GM12878 (cell line): ENCODE data around the gene CSNK1G2. TPM values are rescaled to one million over a fixed set of nuclear protein-coding genes. Genes with fewer than 3 reads are reported as not detected.
A peak's percentile ranks its signal among the peaks of the same experiment; 100 is the strongest.

Experiments
- ATF7 ChIP-seq: fragments of 450-650 bp; IDR thresholded peaks from 2 replicates; pipeline ENCODE4 v1.6.1; 2016; ENCODE audit warnings: low read depth, mild to moderate bottlenecking
- BMI1 ChIP-seq: fragments of 450-650 bp; IDR thresholded peaks from 2 replicates; pipeline ENCODE4 v1.6.1; 2016; ENCODE audit warnings: mild to moderate bottlenecking, moderate library complexity, borderline replicate concordance
- CBFB ChIP-seq: IDR thresholded peaks from 2 replicates; pipeline ENCODE4 v1.6.1; 2016; ENCODE audit warnings: antibody characterized with exemption, low read depth
- CBX5 ChIP-seq: sonication (generic); IDR thresholded peaks from 2 replicates; pipeline ENCODE4 v1.6.1; 2016; ENCODE audit warnings: low read depth, moderate library complexity, mild to moderate bottlenecking, inconsistent platforms
- CEBPB ChIP-seq, 2 experiments: fragments of 150-350 bp in 1 of 2; IDR thresholded peaks; 2 replicates each; pipeline ENCODE4 v1.6.1; 2012 to 2014; ENCODE audit warnings: low read depth in 2 of 2, low read length in 2 of 2, borderline replicate concordance in 1 of 2, inconsistent platforms in 1 of 2
- CHD2 ChIP-seq: IDR thresholded peaks from 2 replicates; pipeline ENCODE4 v1.6.1; 2011; ENCODE audit warnings: low read depth, low read length, improper control_type of control experiment, borderline replicate concordance
- CREB1 ChIP-seq: IDR thresholded peaks from 2 replicates; pipeline ENCODE4 v1.6.1; 2012; ENCODE audit warnings: low read depth, mild to moderate bottlenecking, inconsistent platforms
- ETV6 ChIP-seq, 2 experiments: fragments of 450-650 bp in 1 of 2; IDR thresholded peaks in 1 of 2; conservative IDR thresholded peaks in 1 of 2; 2 replicates each; pipeline ENCODE4 v1.6.1; 2014; ENCODE audit warnings: antibody characterized with exemption in 1 of 2, borderline replicate concordance in 1 of 2, low read depth in 1 of 2, mild to moderate bottlenecking in 1 of 2, moderate library complexity in 1 of 2
- HDAC2 ChIP-seq: fragments of 200-600 bp; sonication (generic); IDR thresholded peaks from 2 replicates; pipeline ENCODE4 v1.6.1; 2017
- HDGF ChIP-seq: fragments of 450-650 bp; IDR thresholded peaks from 2 replicates; pipeline ENCODE4 v1.6.1; 2016; ENCODE audit warnings: antibody characterized with exemption
- MEF2A ChIP-seq: IDR thresholded peaks from 2 replicates; pipeline ENCODE4 v1.6.1; 2011; ENCODE audit warnings: low read depth, mild to moderate bottlenecking, low read length, moderate library complexity; ENCODE audit not compliant: insufficient read depth
- MTA2 ChIP-seq: fragments of 450-650 bp; IDR thresholded peaks from 2 replicates; pipeline ENCODE4 v1.6.1; 2016; ENCODE audit warnings: low read depth, mild to moderate bottlenecking, moderate library complexity
- MXI1 ChIP-seq: fragments of 150-350 bp; IDR thresholded peaks from 2 replicates; pipeline ENCODE4 v1.6.1; 2011; ENCODE audit warnings: low read depth, mild to moderate bottlenecking, inconsistent platforms, low read length, improper control_type of control experiment
- NRF1 ChIP-seq: conservative IDR thresholded peaks from 2 replicates; pipeline ENCODE4 v1.6.1; 2011; ENCODE audit warnings: mild to moderate bottlenecking, low read depth, low read length, improper control_type of control experiment
- PAX8 ChIP-seq: fragments of 450-650 bp; IDR thresholded peaks from 2 replicates; pipeline ENCODE4 v1.6.1; 2017; ENCODE audit warnings: mild to moderate bottlenecking, moderate library complexity
- POLR2AphosphoS5 ChIP-seq: IDR thresholded peaks from 2 replicates; pipeline ENCODE4 v1.6.1; 2011; ENCODE audit warnings: mild to moderate bottlenecking, low read length, inconsistent platforms
- RFX5 ChIP-seq: IDR thresholded peaks from 2 replicates; pipeline ENCODE4 v1.6.1; 2011; ENCODE audit warnings: low read depth, low read length, improper control_type of control experiment
- SMAD1 ChIP-seq: fragments of 450-650 bp; IDR thresholded peaks from 2 replicates; pipeline ENCODE4 v1.6.1; 2018; ENCODE audit warnings: mild to moderate bottlenecking, low read depth; ENCODE audit not compliant: partially characterized antibody
- SMAD5 ChIP-seq: IDR thresholded peaks from 2 replicates; pipeline ENCODE4 v1.6.1; 2016; ENCODE audit warnings: antibody characterized with exemption, low read depth
- STAT3 ChIP-seq: IDR thresholded peaks from 2 replicates; pipeline ENCODE4 v1.6.1; 2011; ENCODE audit warnings: low read depth, low read length, improper control_type of control experiment
- ZNF217 ChIP-seq: fragments of 450-650 bp; IDR thresholded peaks from 2 replicates; pipeline ENCODE4 v1.6.1; 2017; ENCODE audit warnings: antibody characterized with exemption, mild to moderate bottlenecking
- ZNF274 ChIP-seq: IDR thresholded peaks from one replicate; pipeline ENCODE4 v1.8.0; 2011; ENCODE audit not compliant: insufficient read length, insufficient read depth
- ZSCAN29 ChIP-seq: fragments of 450-650 bp; IDR thresholded peaks from 2 replicates; pipeline ENCODE4 v1.6.1; 2017; ENCODE audit warnings: mild to moderate bottlenecking, moderate library complexity
- ZZZ3 ChIP-seq: IDR thresholded peaks from 2 replicates; pipeline ENCODE4 v1.6.1; 2011; ENCODE audit warnings: low read depth; ENCODE audit not compliant: control insufficient read depth, insufficient read length
- polyA plus RNA-seq, 11 experiments: library from polyadenylated mRNA; depleted of rRNA in 4 of 11; unstranded in 6 of 11; stranded (reverse) in 5 of 11; fragments of >200 nt; fragmentation: Nextera tagmentation in 4 of 11; fragmentation: Illumina TruSeq in 1 of 11; extraction: Ambion mirVana in 4 of 11; extraction: Trizol in 1 of 11; gene quantifications; 1 replicate in 1 of 11; 2 replicates in 10 of 11; pipeline versions ENCODE4 v1.2.1 to v1.2.3, GENCODE V29; 2011 to 2016; ENCODE audit warnings: inconsistent platforms in 2 of 11, missing spikeins in 2 of 11, low read depth in 1 of 11
- total RNA-seq, 4 experiments: library from RNA; depleted of rRNA in 3 of 4; stranded (reverse); fragments of >200 nt in 3 of 4; fragmentation: Illumina TruSeq in 1 of 4; extraction: Trizol in 1 of 4; gene quantifications; 2 replicates each; pipeline versions ENCODE4 v1.2.1 to v1.2.3, GENCODE V29; 2013 to 2021
- TF ChIP-seq, protein P1 (sequence below): fragments of 450-650 bp; IDR thresholded peaks from 2 replicates; pipeline ENCODE4 v1.6.1; 2018; ENCODE audit warnings: borderline replicate concordance, mild to moderate bottlenecking; ENCODE audit not compliant: partially characterized antibody
- TF ChIP-seq, protein P2 (sequence below): IDR thresholded peaks from 2 replicates; pipeline ENCODE4 v1.6.1; 2012; ENCODE audit warnings: low read depth, low read length, improper control_type of control experiment
- TF ChIP-seq, protein P3 (sequence below): fragments of 450-650 bp; formaldehyde crosslinking; IDR thresholded peaks from 2 replicates; pipeline ENCODE4 v1.4.0; 2020; ENCODE audit warnings: mild to moderate bottlenecking, moderate library complexity

Gene CSNK1G2
- total and polyA plus RNA-seq, 10 of the 15 experiments (the other 5 are each of a cell fraction or from before 2014, with no cell fraction given) = 0.64 to 109 (median 25.0) TPM

DNA sequence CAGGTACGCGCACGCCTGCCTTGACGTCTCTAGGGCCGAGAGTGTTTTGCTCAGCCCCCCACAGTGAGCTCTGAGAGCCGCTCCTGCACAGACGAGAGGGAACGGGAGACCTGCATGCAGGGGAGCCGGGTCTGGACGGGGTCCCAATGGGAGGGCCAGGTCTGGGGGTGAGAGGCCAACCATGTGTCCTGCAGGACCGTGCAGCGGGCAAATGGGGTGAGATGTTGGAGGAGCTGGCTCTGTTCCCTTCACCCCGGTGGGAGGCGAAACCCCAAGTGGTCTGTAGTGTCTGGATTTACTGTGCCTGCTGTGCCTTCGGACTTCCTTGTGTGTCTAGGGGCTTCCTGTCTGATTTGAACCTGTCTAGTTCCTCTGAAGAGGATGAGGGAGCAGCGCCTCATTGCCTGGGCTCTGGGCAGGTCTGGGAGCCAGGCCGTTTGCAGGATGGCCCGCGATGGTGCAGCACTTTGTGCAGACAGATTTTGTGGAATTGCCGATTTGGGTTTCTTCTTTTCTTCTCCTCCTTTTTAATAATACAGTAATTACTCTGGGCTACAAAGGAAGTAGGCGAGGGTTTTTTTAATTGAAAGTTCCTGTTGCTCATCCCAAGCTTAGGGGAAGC is 2.1 kb downstream of the CSNK1G2 start (continued):
- TF ChIP-seq, protein P1, sequence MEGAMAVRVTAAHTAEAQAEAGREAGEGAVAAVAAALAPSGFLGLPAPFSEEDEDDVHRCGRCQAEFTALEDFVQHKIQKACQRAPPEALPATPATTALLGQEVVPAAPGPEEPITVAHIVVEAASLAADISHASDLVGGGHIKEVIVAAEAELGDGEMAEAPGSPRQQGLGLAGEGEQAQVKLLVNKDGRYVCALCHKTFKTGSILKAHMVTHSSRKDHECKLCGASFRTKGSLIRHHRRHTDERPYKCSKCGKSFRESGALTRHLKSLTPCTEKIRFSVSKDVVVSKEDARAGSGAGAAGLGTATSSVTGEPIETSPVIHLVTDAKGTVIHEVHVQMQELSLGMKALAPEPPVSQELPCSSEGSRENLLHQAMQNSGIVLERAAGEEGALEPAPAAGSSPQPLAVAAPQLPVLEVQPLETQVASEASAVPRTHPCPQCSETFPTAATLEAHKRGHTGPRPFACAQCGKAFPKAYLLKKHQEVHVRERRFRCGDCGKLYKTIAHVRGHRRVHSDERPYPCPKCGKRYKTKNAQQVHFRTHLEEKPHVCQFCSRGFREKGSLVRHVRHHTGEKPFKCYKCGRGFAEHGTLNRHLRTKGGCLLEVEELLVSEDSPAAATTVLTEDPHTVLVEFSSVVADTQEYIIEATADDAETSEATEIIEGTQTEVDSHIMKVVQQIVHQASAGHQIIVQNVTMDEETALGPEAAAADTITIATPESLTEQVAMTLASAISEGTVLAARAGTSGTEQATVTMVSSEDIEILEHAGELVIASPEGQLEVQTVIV = no peak
- no peak for TF ChIP-seq POLR2AphosphoS5
- no peak for TF ChIP-seq MEF2A
- no peak for TF ChIP-seq STAT3
- TF ChIP-seq CBX5 = no peak
- TF ChIP-seq, protein P2, sequence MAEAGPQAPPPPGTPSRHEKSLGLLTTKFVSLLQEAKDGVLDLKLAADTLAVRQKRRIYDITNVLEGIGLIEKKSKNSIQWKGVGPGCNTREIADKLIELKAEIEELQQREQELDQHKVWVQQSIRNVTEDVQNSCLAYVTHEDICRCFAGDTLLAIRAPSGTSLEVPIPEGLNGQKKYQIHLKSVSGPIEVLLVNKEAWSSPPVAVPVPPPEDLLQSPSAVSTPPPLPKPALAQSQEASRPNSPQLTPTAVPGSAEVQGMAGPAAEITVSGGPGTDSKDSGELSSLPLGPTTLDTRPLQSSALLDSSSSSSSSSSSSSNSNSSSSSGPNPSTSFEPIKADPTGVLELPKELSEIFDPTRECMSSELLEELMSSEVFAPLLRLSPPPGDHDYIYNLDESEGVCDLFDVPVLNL = no peak
- TF ChIP-seq, protein P3, sequence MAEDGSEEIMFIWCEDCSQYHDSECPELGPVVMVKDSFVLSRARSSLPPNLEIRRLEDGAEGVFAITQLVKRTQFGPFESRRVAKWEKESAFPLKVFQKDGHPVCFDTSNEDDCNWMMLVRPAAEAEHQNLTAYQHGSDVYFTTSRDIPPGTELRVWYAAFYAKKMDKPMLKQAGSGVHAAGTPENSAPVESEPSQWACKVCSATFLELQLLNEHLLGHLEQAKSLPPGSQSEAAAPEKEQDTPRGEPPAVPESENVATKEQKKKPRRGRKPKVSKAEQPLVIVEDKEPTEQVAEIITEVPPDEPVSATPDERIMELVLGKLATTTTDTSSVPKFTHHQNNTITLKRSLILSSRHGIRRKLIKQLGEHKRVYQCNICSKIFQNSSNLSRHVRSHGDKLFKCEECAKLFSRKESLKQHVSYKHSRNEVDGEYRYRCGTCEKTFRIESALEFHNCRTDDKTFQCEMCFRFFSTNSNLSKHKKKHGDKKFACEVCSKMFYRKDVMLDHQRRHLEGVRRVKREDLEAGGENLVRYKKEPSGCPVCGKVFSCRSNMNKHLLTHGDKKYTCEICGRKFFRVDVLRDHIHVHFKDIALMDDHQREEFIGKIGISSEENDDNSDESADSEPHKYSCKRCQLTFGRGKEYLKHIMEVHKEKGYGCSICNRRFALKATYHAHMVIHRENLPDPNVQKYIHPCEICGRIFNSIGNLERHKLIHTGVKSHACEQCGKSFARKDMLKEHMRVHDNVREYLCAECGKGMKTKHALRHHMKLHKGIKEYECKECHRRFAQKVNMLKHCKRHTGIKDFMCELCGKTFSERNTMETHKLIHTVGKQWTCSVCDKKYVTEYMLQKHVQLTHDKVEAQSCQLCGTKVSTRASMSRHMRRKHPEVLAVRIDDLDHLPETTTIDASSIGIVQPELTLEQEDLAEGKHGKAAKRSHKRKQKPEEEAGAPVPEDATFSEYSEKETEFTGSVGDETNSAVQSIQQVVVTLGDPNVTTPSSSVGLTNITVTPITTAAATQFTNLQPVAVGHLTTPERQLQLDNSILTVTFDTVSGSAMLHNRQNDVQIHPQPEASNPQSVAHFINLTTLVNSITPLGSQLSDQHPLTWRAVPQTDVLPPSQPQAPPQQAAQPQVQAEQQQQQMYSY = no peak
- no peak for TF ChIP-seq ZNF217
- 0 out of 2 replicates have a peak, but pooled peaks have one; percentile 6 for TF ChIP-seq CREB1
- TF ChIP-seq ZSCAN29 = no peak
- no peak for TF ChIP-seq CHD2
- no peak for TF ChIP-seq PAX8
- no peak for TF ChIP-seq SMAD5
- TF ChIP-seq ETV6 (conservative IDR thresholded peaks at IDR 0.05 in 1 of 2, IDR thresholded peaks at IDR 0.05 in 1 of 2; ENCODE audit: borderline replicate concordance in 1 of 2, low read depth in 1 of 2) = no peak
- no peak for TF ChIP-seq ATF7
- no peak for TF ChIP-seq ZNF274
- TF ChIP-seq RFX5 = no peak
- no peak for TF ChIP-seq BMI1
- no peak for TF ChIP-seq SMAD1
- no peak for TF ChIP-seq ZZZ3
- no peak for TF ChIP-seq MTA2
- TF ChIP-seq HDAC2 = no peak
- TF ChIP-seq CBFB = no peak
- TF ChIP-seq MXI1 = peak; percentile 32
- no peak for TF ChIP-seq NRF1
- TF ChIP-seq CEBPB (IDR thresholded peaks at IDR 0.05; ENCODE audit: borderline replicate concordance in 1 of 2, low read depth in 2 of 2, low read length in 2 of 2) = no peak
- no peak for TF ChIP-seq HDGF
